Spleen (tissue), 11 donors: ENCODE measurements around the gene MMP17. TPM values are rescaled to one million over a fixed set of nuclear protein-coding genes. Genes with fewer than 3 reads are reported as not detected.

Experiments
- DNase-seq: peaks from one replicate; pipeline ENCODE4 v3.0.0-alpha.2; 2020
- H3K27ac ChIP-seq, 8 donors: fragments of 200-600 bp; sonication (generic) in 7 of 8; 1 replicate in 4 of 8; 2 replicates in 4 of 8; pipeline versions ENCODE4 v1.5.0 to v1.8.0; 2016 to 2021; ENCODE audit warnings: inconsistent platforms in 4 of 8, mild to moderate bottlenecking in 4 of 8, moderate library complexity in 1 of 8
- H3K27me3 ChIP-seq, 7 donors: fragments of 200-600 bp; sonication (generic) in 6 of 7; replicated peaks in 1 of 7; 1 replicate in 4 of 7; 2 replicates in 3 of 7; pipeline versions ENCODE4 v1.5.0 to v1.8.0; 2016 to 2021; ENCODE audit warnings: inconsistent platforms in 3 of 7, mild to moderate bottlenecking in 1 of 7
- H3K36me3 ChIP-seq, 6 donors: fragments of 200-600 bp; sonication (generic) in 5 of 6; 1 replicate in 4 of 6; 2 replicates in 2 of 6; pipeline versions ENCODE4 v1.5.0 to v1.8.0; 2016 to 2021; ENCODE audit warnings: inconsistent platforms in 2 of 6
- H3K4me1 ChIP-seq, 6 donors: fragments of 200-600 bp; sonication (generic) in 5 of 6; 1 replicate in 3 of 6; 2 replicates in 3 of 6; pipeline versions ENCODE4 v1.5.0 to v1.8.0; 2016 to 2021; ENCODE audit warnings: inconsistent platforms in 3 of 6
- H3K4me3 ChIP-seq, 8 donors: fragments of 200-600 bp; sonication (generic) in 7 of 8; 1 replicate in 4 of 8; 2 replicates in 4 of 8; pipeline versions ENCODE4 v1.5.0 to v1.8.0; 2016 to 2021; ENCODE audit warnings: inconsistent platforms in 4 of 8, mild to moderate bottlenecking in 4 of 8, moderate library complexity in 2 of 8
- H3K9me3 ChIP-seq, 8 donors: fragments of 200-600 bp; sonication (generic) in 7 of 8; 1 replicate in 4 of 8; 2 replicates in 4 of 8; pipeline versions ENCODE4 v1.5.0 to v1.8.0; 2016 to 2021; ENCODE audit warnings: inconsistent platforms in 4 of 8
- CTCF ChIP-seq, 11 experiments: fragments of 200-600 bp in 7 of 11; fragments of 450-650 bp in 4 of 11; sonication (generic) in 4 of 11; IDR thresholded peaks in 8 of 11; conservative IDR thresholded peaks in 3 of 11; 1 replicate in 7 of 11; 2 replicates in 4 of 11; pipeline versions ENCODE4 v1.4.0 to v1.8.0; 2016 to 2021; ENCODE audit warnings: antibody characterized with exemption in 11 of 11, inconsistent platforms in 4 of 11, mild to moderate bottlenecking in 1 of 11
- POLR2A ChIP-seq, 3 donors: fragments of 450-650 bp; IDR thresholded peaks; one replicate each; pipeline ENCODE4 v1.5.1; 2017; ENCODE audit warnings: antibody characterized with exemption in 3 of 3, mild to moderate bottlenecking in 1 of 3
- POLR2AphosphoS5 ChIP-seq, 3 donors: sonication (generic); formaldehyde crosslinking; IDR thresholded peaks; one replicate each; pipeline ENCODE4 v1.5.1; 2017; ENCODE audit warnings: antibody characterized with exemption in 3 of 3
- WGBS, 5 donors: extraction: QIAGEN DNeasy Blood & Tissue Kit in 3 of 5; methylation state at CpG; one replicate each; pipeline versions ENCODE4 v1.1.5 to v1.1.7; 2013 to 2018; 5-methylcytosine and 5-hydroxymethylcytosine counted together
- intact Hi-C: fragments of 100-400 bp; cut with DNase I; formaldehyde crosslinking; loops from one replicate; pipeline ENCODE4 v1.15.0; 2023; ENCODE audit warnings: low total_unique reads
- polyA plus RNA-seq, 3 donors: library from polyadenylated mRNA; stranded (reverse); fragments of 200-250 nt; gene quantifications; one replicate each; pipeline ENCODE4 v1.2.1, GENCODE V29; 2013
- total RNA-seq, 7 donors: library from RNA; depleted of rRNA in 3 of 7; stranded (reverse); fragments of >200 nt in 3 of 7; fragmentation: NEBNext Ultra II Directional in 4 of 7; extraction: Animal tissue kit (Norgen Biotek cat#: 25700) in 4 of 7; gene quantifications; one replicate each; pipeline versions ENCODE4 v1.1.0 to v1.2.1, GENCODE V29; 2016 to 2021
- donor health status: healthy with polysubstance abuse.
- donor health status: DM: no; HTN: no; CAD: no; lungs with moderate emphysema.
- donor health status: DM: no; HTN: no; CAD: no.
- donor health status: Bipolar disorder and iron deficiency.
- donor health status: healthy.
- donor health status: DM: no; HTN: no; CAD: no.
- donor health status: DM: yes; HTN: yes; CAD: no.

The MMP17 gene
- total and polyA plus RNA-seq, 10 donors: 1.4 to 8.4 (median 3.5) TPM

- H3K36me3 ChIP-seq: no peaks in the 10 kb centered on the region
- TF ChIP-seq CTCF (IDR thresholded peaks at IDR 0.05 in 8 of 11, conservative IDR thresholded peaks at IDR 0.05 in 3 of 11) (no peak), POLR2A (IDR thresholded peaks at IDR 0.05) (no peak), POLR2AphosphoS5 (IDR thresholded peaks at IDR 0.05) (no peak)
- H3K27ac ChIP-seq: peak overlapping the region in 1 of 8 donors; percentile 23
- 79 to 91% (median 85%) methylated on average over 21 to 28 of the region's 28 CpGs for WGBS, 5 donors
- H3K9me3 ChIP-seq: no peaks in the 10 kb centered on the region
- H3K27me3 ChIP-seq: peaks cover 0 to 4% (median 0%) of the 10 kb centered on the region in 7 donors
- H3K4me3 ChIP-seq: no peak overlapping the region
- peaks cover 0 to 33% (median 2%) of the 10 kb centered on the region in 6 donors for H3K4me1 ChIP-seq
- intact Hi-C loops: no loop called here
- DNase-seq: no peak
Measured at GRCh38 chr12:131867891-131868675, 39.9 kb downstream of the MMP17 start.

DNA sequence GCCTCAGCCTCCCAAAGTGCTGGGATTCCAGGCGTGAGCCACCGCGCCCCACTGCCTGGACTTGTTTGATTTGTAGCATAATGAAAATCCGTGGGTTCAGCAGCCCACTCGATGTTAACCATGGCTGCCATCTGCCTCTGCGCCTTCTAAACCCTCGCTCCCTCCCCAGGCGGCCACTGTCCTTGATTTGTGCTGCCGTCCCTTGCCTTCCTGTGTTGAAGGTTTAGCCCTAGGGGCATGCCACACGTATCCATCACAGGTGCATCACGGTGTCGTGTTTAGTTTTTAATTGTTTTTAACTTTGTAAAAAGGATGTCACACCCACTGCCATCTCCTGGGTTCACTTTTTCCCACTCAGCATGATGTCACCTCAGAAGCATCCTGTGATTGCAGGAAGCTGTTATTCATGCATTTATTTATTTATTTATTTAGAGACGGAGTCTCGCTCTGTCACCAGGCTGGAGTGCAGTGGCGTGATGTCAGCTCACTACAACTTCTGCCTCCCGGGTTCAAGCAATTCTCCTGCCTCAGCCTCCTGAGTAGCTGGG is 41.8 kb downstream of the MMP17 start:
- TF ChIP-seq POLR2AphosphoS5 (IDR thresholded peaks at IDR 0.05) (no peak), CTCF (IDR thresholded peaks at IDR 0.05 in 8 of 11, conservative IDR thresholded peaks at IDR 0.05 in 3 of 11) (no peak), POLR2A (IDR thresholded peaks at IDR 0.05) (no peak)
- DNase-seq: no peak
- no peak overlapping the region for H3K27ac ChIP-seq
- WGBS, 5 donors: 66 to 74% (median 70%) methylated on average over 16 of the region's 16 CpGs
- peaks cover 0 to 7% (median 0%) of the 10 kb centered on the region in 8 donors for H3K9me3 ChIP-seq
- H3K27me3 ChIP-seq: no peaks in the 10 kb centered on the region
- H3K4me1 ChIP-seq: peaks cover 0 to 28% (median 0%) of the 10 kb centered on the region in 6 donors
- intact Hi-C loops: no loop called here
- H3K4me3 ChIP-seq: no peak overlapping the region
- no peaks in the 10 kb centered on the region for H3K36me3 ChIP-seq

DNA sequence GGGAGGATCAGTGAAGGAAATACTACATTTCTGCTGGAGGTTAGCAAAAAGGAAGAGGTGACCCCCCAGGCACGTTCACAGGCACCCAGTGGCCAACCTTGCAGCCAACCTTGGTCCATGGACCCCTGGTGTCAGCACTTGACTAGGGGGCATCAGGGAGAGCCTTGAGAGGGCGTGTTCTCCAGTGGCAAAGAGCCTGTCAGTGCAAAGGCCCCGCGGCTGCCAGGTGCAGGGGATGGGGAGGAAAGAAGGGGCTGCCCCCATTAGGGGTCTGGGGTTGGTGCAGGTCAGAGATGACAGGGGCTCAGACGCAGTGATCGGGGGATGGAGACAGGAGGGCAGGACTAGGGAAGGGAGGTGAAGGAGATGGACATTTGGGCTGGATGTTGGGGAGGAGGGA is 43.5 kb downstream of the MMP17 start:
- H3K36me3 ChIP-seq: no peaks in the 10 kb centered on the region
- DNase-seq: no peak
- TF ChIP-seq POLR2A (IDR thresholded peaks at IDR 0.05): no peak
- no peak for TF ChIP-seq CTCF (IDR thresholded peaks at IDR 0.05 in 8 of 11, conservative IDR thresholded peaks at IDR 0.05 in 3 of 11)
- TF ChIP-seq POLR2AphosphoS5 (IDR thresholded peaks at IDR 0.05): no peak
- 84 to 90% (median 89%) methylated on average over 6 of the region's 6 CpGs for WGBS, 5 donors
- peak overlapping the region in 6 of 8 donors; percentile 11 to 81 (median 73) for H3K27ac ChIP-seq
- H3K27me3 ChIP-seq: no peaks in the 10 kb centered on the region
- H3K4me1 ChIP-seq: peaks cover 0 to 28% (median 0%) of the 10 kb centered on the region in 6 donors
- intact Hi-C loops: no loop called here
- no peak overlapping the region for H3K4me3 ChIP-seq
- peaks cover 0 to 7% (median 0%) of the 10 kb centered on the region in 8 donors for H3K9me3 ChIP-seq
